LNCaP clone FGC (cell line): ENCODE results near the gene CTNNBL1.

Source experiments
- DNase-seq: peaks from one replicate; pipeline ENCODE4 v3.0.0-alpha.2; 2011; ENCODE audit warnings: low read depth
- H3K4me3 ChIP-seq: 2 replicates; pipeline ENCODE4 v1.5.1; 2011; ENCODE audit warnings: mild to moderate bottlenecking, low read depth, low read length, control low read depth
- TF ChIP-seq, protein P1 (sequence below): IDR thresholded peaks from 2 replicates; pipeline ENCODE4 v1.5.1; 2012; ENCODE audit warnings: mild to moderate bottlenecking; ENCODE audit not compliant: control insufficient read depth, insufficient read depth; ENCODE audit errors: extremely low read depth

Gene CTNNBL1

DNA sequence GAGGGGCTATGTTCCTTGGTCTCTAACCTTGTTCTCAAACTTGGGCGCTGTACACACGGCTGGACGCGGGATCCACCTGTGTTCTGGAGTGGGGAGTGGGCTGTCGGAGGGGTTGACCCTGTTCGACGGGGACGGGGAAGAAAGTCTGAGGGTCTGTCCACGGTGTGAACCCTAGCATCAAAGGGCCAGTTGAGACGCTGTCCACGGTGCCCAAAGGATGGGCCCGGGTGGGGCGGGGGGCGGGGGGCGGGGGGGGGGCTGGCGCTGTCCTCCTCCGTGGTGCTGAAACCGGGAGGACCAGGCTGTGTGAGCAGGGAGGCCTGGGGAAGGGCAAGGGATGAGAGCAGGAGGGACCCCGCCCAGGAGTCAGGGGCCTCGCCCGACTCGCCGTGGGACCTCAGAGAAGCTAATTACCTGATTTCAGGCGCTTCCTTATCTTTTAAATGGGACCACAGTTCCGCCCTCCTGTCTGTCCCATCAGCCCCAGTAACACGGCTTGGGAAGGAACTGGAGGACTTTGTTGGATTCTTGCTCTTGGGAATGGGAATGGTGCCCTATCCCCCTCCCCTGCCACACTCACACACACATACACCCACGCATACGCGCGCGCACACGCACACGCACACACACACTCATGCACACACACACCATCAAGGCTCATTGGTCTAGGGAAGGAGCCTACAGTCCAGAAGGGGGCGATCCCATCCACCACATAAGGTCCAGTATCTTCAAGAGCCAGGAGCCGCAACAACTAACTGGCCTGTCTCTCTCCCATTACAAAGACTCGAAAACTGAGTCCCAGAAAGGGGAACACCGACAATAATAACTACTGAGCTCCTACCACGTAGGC is 208.0 kb downstream of the CTNNBL1 start:
- peak overlapping the region; percentile 44 for H3K4me3 ChIP-seq
- peak; percentile 70 for DNase-seq
- TF ChIP-seq, protein P1, sequence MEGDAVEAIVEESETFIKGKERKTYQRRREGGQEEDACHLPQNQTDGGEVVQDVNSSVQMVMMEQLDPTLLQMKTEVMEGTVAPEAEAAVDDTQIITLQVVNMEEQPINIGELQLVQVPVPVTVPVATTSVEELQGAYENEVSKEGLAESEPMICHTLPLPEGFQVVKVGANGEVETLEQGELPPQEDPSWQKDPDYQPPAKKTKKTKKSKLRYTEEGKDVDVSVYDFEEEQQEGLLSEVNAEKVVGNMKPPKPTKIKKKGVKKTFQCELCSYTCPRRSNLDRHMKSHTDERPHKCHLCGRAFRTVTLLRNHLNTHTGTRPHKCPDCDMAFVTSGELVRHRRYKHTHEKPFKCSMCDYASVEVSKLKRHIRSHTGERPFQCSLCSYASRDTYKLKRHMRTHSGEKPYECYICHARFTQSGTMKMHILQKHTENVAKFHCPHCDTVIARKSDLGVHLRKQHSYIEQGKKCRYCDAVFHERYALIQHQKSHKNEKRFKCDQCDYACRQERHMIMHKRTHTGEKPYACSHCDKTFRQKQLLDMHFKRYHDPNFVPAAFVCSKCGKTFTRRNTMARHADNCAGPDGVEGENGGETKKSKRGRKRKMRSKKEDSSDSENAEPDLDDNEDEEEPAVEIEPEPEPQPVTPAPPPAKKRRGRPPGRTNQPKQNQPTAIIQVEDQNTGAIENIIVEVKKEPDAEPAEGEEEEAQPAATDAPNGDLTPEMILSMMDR = peak; percentile 77

DNA sequence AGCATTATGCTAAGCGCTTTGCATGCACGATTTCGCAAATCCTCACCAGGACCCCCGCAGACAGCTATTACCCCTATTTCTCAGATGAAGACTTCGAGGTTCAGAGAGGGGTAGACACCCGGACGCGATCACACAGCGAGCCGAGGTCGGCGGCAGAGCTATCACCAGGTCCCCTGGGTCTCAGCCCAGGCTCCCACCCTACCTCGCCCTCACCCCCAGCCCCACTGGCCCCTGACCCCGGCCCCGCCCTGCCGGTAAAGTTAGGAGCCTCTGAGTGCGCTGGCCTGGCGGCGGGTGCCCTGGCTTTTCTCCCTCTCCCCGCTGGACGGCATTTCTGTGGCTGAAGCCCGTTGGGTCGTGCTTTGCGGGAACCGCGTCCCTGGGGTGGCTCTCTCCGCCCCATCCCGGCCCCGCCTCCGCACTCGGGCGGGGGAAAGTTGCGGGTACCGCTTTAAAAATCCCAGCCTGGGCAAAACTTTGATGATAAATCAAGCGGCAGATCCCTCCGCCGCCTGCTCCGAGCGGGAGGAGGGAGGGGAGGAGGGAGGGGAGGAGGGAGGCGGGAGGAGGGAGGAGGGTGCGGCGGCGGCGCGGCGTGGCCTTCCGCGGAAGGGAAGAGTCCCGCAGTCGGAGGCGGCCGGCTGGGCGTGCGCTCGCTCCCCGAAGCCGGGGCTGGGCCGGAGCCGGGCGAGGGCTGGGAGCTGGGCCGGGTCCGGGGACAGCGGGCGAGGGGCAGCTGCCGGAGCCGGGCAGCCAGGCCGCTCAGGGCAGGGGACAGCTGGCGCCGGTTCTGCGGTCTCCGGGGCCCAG is 208.9 kb downstream of the CTNNBL1 start, which contains the start of gene VSTM2L:
TSS of gene VSTM2L (plus strand) at position 624 of the 810 bp plus-strand sequence. CDS start 224 bp downstream, outside the sequence.
- TF ChIP-seq, protein P1 = no peak
- DNase-seq = peak; percentile 11
- H3K4me3 ChIP-seq = peak within 1 kb of the TSS; percentile 44

DNA sequence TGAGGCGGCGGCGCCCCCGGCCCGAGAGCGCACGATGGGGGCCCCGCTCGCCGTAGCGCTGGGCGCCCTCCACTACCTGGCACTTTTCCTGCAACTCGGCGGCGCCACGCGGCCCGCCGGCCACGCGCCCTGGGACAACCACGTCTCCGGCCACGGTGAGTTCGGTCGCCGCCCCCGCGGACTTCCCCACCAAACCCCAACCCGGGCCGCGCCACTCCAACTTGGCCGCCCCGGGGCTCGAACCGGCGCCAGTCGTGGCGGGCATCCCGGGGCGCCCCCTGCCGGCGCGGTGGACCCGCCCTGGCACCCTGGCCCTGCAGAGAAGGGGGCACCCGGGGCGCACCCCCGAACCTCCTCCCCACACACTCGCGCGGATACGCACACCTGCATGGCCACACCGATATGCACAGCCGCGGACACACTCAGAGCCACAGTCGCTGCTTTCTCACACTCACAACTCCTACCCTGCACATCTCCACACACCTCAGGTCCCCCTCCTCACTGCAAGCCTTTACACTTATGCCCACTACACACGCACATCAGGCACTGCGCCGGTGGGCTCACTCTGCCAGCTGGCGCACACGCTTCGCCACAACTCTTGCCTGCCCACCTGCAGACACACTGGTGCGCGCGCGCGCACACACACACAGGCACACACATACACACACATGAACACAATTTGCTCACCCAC is 209.6 kb downstream of the CTNNBL1 start:
- DNase-seq = no peak
- TF ChIP-seq, protein P1 = peak; percentile 50
- H3K4me3 ChIP-seq = peak overlapping the region; percentile 41

- TF ChIP-seq, protein P1 = no peak
- DNase-seq = no peak
- peak overlapping the region; percentile 41; the same call in 1 of the 2 replicates for H3K4me3 ChIP-seq
Observed at GRCh38 chr20:37904008-37904642, 210.3 kb downstream of the CTNNBL1 start.

- DNase-seq = no peak
- TF ChIP-seq, protein P1 = no peak
- H3K4me3 ChIP-seq = no peak overlapping the region
Observed at GRCh38 chr20:37904845-37905373, 211.1 kb downstream of the CTNNBL1 start.
